Loucy (cell line): ENCODE results near the gene POLR3A.

Experiments used
- EZH2phosphoT487 ChIP-seq: fragments of 200-600 bp; IDR thresholded peaks from 2 replicates; pipeline ENCODE4 v1.6.1; 2018; ENCODE audit warnings: antibody characterized with exemption, mild to moderate bottlenecking, moderate library complexity, borderline replicate concordance
- TF ChIP-seq, protein P1 (sequence below): fragments of 200-600 bp; sonication (generic); conservative IDR thresholded peaks from 2 replicates; pipeline ENCODE4 v1.5.1; 2014; ENCODE audit warnings: mild to moderate bottlenecking, antibody characterized with exemption, low read length

DNA sequence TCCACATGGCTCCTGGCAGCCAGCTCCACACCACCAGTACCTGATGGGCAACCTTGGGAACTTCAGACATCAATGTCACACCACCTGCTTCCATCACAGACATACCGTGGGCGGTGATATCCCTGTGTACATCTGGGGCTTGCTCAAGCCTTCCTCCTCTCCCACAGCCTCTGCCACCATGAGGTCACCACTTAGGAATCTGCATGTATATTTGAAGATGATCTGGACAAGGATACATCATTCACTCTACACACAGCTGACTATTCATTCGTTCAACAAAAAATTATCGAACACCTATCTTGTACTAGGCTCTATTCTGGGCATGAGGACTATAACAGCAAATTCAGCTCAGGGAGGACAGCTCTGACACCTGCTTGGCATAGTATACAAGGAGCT, 109.6 kb downstream of the POLR3A start:
- TF ChIP-seq, protein P1, sequence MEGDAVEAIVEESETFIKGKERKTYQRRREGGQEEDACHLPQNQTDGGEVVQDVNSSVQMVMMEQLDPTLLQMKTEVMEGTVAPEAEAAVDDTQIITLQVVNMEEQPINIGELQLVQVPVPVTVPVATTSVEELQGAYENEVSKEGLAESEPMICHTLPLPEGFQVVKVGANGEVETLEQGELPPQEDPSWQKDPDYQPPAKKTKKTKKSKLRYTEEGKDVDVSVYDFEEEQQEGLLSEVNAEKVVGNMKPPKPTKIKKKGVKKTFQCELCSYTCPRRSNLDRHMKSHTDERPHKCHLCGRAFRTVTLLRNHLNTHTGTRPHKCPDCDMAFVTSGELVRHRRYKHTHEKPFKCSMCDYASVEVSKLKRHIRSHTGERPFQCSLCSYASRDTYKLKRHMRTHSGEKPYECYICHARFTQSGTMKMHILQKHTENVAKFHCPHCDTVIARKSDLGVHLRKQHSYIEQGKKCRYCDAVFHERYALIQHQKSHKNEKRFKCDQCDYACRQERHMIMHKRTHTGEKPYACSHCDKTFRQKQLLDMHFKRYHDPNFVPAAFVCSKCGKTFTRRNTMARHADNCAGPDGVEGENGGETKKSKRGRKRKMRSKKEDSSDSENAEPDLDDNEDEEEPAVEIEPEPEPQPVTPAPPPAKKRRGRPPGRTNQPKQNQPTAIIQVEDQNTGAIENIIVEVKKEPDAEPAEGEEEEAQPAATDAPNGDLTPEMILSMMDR = no peak
- no peak for TF ChIP-seq EZH2phosphoT487
